RWPE1 (cell line): ENCODE measurements around the gene FYCO1.

ENCODE experiments used
- CTCF ChIA-PET: fragments of 350-600 bp; sonication (Branson Sonifier 250); formaldehyde crosslinking; extraction: SDS; loops from one replicate; lab custom pipeline; 2021; lab: Yijun Ruan, JAX
- POLR2A ChIA-PET: fragments of 400-600 bp; formaldehyde crosslinking; extraction: SDS; loops from one replicate; lab custom pipeline; 2020; ENCODE audit warnings: antibody characterized with exemption; ENCODE audit not compliant: low non-redundant PET; lab: Yijun Ruan, JAX
- DNase-seq: peaks from one replicate; pipeline ENCODE4 v3.0.0; 2012; ENCODE audit warnings: low spot score
- H3K27ac ChIP-seq: fragments of 450-650 bp; 2 replicates; pipeline ENCODE4 v1.5.1; 2017
- TF ChIP-seq, protein P1 (sequence below): fragments of 450-650 bp; conservative IDR thresholded peaks from 2 replicates; pipeline ENCODE4 v1.5.1; 2017; ENCODE audit warnings: low read depth, mild to moderate bottlenecking

FYCO1 gene

DNA sequence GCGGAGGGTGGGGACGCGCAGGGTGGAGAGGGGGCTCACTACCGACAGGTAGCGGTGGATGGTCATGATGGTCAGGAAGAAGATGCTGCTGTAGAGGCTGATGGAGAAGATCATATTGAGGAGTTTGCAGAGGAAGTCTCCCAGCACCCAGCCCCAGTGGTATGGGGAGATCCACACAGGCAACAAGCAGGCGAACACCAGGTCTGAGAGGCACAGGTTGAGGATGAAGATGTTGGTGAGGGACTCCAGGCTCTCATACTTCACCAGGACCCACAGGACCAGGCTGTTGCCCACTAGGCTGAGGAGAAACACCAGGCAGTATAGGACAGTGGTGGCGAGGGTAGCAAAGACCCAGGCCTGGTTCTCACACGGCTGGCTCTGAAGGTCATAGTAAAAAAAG lies 25.9 kb upstream of the FYCO1 start:
- H3K27ac ChIP-seq, result no peak overlapping the region
- DNase-seq, result no peak
- ChIA-PET POLR2A (no interaction called here), CTCF (no interaction called here)
- TF ChIP-seq, protein P1, sequence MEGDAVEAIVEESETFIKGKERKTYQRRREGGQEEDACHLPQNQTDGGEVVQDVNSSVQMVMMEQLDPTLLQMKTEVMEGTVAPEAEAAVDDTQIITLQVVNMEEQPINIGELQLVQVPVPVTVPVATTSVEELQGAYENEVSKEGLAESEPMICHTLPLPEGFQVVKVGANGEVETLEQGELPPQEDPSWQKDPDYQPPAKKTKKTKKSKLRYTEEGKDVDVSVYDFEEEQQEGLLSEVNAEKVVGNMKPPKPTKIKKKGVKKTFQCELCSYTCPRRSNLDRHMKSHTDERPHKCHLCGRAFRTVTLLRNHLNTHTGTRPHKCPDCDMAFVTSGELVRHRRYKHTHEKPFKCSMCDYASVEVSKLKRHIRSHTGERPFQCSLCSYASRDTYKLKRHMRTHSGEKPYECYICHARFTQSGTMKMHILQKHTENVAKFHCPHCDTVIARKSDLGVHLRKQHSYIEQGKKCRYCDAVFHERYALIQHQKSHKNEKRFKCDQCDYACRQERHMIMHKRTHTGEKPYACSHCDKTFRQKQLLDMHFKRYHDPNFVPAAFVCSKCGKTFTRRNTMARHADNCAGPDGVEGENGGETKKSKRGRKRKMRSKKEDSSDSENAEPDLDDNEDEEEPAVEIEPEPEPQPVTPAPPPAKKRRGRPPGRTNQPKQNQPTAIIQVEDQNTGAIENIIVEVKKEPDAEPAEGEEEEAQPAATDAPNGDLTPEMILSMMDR, result no peak

DNA sequence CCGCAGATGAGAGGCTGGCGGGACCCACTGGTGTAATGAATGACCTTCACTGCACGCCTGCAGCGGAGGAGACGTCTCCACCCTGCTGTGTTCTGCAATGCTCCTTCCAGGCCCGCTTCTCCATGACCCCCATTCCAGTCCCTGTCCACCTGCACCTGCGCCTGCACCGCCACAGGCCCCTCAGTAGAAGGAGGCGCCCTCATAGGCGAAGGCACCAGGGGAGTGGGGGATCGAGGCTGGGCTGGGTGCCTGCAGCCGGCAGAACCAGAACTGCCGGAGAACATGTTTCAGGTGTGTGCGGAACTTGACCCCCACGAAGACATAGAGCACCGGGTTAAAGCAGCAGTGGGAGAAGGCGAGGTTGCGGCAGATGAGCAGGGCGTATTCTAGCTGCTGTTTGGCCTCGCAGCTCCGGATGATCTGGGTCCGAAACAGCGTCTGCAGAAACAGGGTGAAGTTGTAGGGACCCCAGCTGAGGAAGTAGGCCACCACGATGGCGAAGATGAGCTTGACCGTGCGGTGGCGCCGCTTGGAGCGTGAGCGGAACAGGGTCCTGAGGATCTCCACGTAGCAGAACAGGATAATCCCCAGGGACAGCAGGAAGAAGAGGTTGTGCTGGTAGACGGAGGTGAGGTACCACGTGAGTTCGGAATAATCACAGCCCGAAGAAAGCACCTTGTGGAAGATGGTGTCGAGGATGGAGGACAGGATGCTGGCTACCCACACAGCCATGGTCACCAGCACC lies 25.3 kb upstream of the FYCO1 start:
- ChIA-PET POLR2A (no interaction called here), CTCF (no interaction called here)

GRCh38 chr3:46019707-46020106 lies 24.1 kb upstream of the FYCO1 start:
- DNase-seq, result no peak
- ChIA-PET POLR2A (no interaction called here), CTCF (no interaction called here)
- H3K27ac ChIP-seq, result no peak overlapping the region
- TF ChIP-seq, protein P1, result no peak

More for the DNA sequence above, 25.3 kb upstream of the FYCO1 start:
- no peak overlapping the region for H3K27ac ChIP-seq
- TF ChIP-seq, protein P1, result no peak
- DNase-seq, result no peak

DNA sequence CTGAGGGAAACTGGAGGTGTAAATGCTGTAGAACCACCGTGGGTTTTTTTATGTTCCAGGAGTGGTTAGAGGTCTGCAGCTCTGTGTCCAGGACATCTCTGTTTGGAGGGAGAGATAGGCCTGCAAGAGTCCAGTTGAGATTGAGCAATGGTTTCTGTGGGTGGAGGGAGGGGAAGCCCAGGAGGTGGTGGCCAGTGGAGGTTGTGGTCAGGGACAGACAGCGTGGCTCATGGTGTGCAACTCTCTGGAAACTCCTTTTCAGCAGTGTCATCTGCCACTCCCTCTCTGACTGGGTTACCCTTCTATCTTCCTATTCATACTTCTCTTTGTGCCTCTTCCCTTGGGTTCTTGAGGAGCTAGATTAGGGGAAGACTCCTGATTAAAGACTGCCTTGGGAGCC lies 22.1 kb upstream of the FYCO1 start:
- ChIA-PET CTCF (no interaction called here), POLR2A (no interaction called here)
- no peak overlapping the region for H3K27ac ChIP-seq
- TF ChIP-seq, protein P1, result no peak
- DNase-seq, result no peak

- CTCF ChIA-PET, result no interaction called here
- TF ChIP-seq, protein P1, result no peak
- H3K27ac ChIP-seq, result no peak overlapping the region
- DNase-seq, result no peak
- POLR2A ChIA-PET, result no interaction called here
Observed at GRCh38 chr3:46013316-46014094, 17.9 kb upstream of the FYCO1 start.

- H3K27ac ChIP-seq, result no peak overlapping the region
- DNase-seq, result no peak
- POLR2A ChIA-PET, result no interaction called here
- CTCF ChIA-PET, result no interaction called here
- TF ChIP-seq, protein P1, result no peak
Observed at GRCh38 chr3:46012246-46012645, 16.6 kb upstream of the FYCO1 start.
